ENCODE measurements around the gene TRIM29. TPM values are rescaled to one million over a fixed set of nuclear protein-coding genes. Genes with fewer than 3 reads are reported as not detected.
A peak's percentile ranks its signal among the peaks of the same experiment; 100 is the strongest.

Gene TRIM29
- polyA plus RNA-seq, 1 donor, result 1.8 TPM

- peak in 1 of 2 donors; percentile 30 for DNase-seq
- peaks cover 16% of the 10 kb centered on the region for H3K27me3 ChIP-seq (ENCODE audit: control insufficient read depth, insufficient read depth, low read length)
- no peaks in the 10 kb centered on the region for H3K36me3 ChIP-seq (ENCODE audit: control insufficient read depth, insufficient read depth, low read length)
- WGBS (ENCODE audit: insufficient coverage, low lambda C conversion rate), result no CpG with 5 or more reads among the region's 6 CpGs
- H3K4me1 ChIP-seq (ENCODE audit: control insufficient read depth, insufficient read depth, low read length), result peaks cover 10% of the 10 kb centered on the region
- no peak overlapping the region for H3K4me3 ChIP-seq (ENCODE audit: low read length)
- H3K9me3 ChIP-seq (ENCODE audit: control insufficient read depth, low read depth, low read length), result no peaks in the 10 kb centered on the region
- H3K27ac ChIP-seq (ENCODE audit: low read length), result no peak overlapping the region
Observed at GRCh38 chr11:120108785-120109168, 29.1 kb downstream of the TRIM29 start.

GRCh38 chr11:120108154-120108784, 29.6 kb downstream of the TRIM29 start:
- Histone ChIP-seq H3K9me3 (ENCODE audit: control insufficient read depth, low read depth, low read length) (no peaks in the 10 kb centered on the region), H3K4me1 (ENCODE audit: control insufficient read depth, insufficient read depth, low read length) (peaks cover 10% of the 10 kb centered on the region), H3K27me3 (ENCODE audit: control insufficient read depth, insufficient read depth, low read length) (peaks cover 11% of the 10 kb centered on the region), H3K4me3 (ENCODE audit: low read length) (no peak overlapping the region), H3K27ac (ENCODE audit: low read length) (no peak overlapping the region), H3K36me3 (ENCODE audit: control insufficient read depth, insufficient read depth, low read length) (no peaks in the 10 kb centered on the region)
- WGBS (ENCODE audit: insufficient coverage, low lambda C conversion rate), result no CpG with 5 or more reads among the region's 6 CpGs
- peak in 1 of 2 donors; percentile 53 for DNase-seq

- no peaks in the 10 kb centered on the region for H3K9me3 ChIP-seq (ENCODE audit: control insufficient read depth, low read depth, low read length)
- no peak overlapping the region for H3K27ac ChIP-seq (ENCODE audit: low read length)
- peak in 1 of 2 donors; percentile 31 for DNase-seq
- H3K27me3 ChIP-seq (ENCODE audit: control insufficient read depth, insufficient read depth, low read length), result peaks cover 8% of the 10 kb centered on the region
- WGBS (ENCODE audit: insufficient coverage, low lambda C conversion rate), result no CpG with 5 or more reads among the region's 6 CpGs
- no peaks in the 10 kb centered on the region for H3K36me3 ChIP-seq (ENCODE audit: control insufficient read depth, insufficient read depth, low read length)
- H3K4me1 ChIP-seq (ENCODE audit: control insufficient read depth, insufficient read depth, low read length), result peaks cover 10% of the 10 kb centered on the region
- H3K4me3 ChIP-seq (ENCODE audit: low read length), result no peak overlapping the region
Observed at GRCh38 chr11:120107692-120108091, 30.2 kb downstream of the TRIM29 start.

- Histone ChIP-seq H3K27me3 (ENCODE audit: control insufficient read depth, insufficient read depth, low read length) (peaks cover 4% of the 10 kb centered on the region), H3K9me3 (ENCODE audit: control insufficient read depth, low read depth, low read length) (no peaks in the 10 kb centered on the region), H3K27ac (ENCODE audit: low read length) (no peak overlapping the region), H3K4me1 (ENCODE audit: control insufficient read depth, insufficient read depth, low read length) (peaks cover 10% of the 10 kb centered on the region), H3K4me3 (ENCODE audit: low read length) (no peak overlapping the region), H3K36me3 (ENCODE audit: control insufficient read depth, insufficient read depth, low read length) (no peaks in the 10 kb centered on the region)
- no peak for DNase-seq
- no CpG with 5 or more reads among the region's 11 CpGs for WGBS (ENCODE audit: insufficient coverage, low lambda C conversion rate)
Observed at GRCh38 chr11:120106354-120107150, 31.4 kb downstream of the TRIM29 start.

GRCh38 chr11:120105576-120105975, 32.3 kb downstream of the TRIM29 start:
- Histone ChIP-seq H3K4me1 (ENCODE audit: control insufficient read depth, insufficient read depth, low read length) (peaks cover 10% of the 10 kb centered on the region), H3K27ac (ENCODE audit: low read length) (no peak overlapping the region), H3K9me3 (ENCODE audit: control insufficient read depth, low read depth, low read length) (no peaks in the 10 kb centered on the region), H3K36me3 (ENCODE audit: control insufficient read depth, insufficient read depth, low read length) (no peaks in the 10 kb centered on the region), H3K27me3 (ENCODE audit: control insufficient read depth, insufficient read depth, low read length) (peaks cover 4% of the 10 kb centered on the region), H3K4me3 (ENCODE audit: low read length) (no peak overlapping the region)
- no CpG with 5 or more reads among the region's 6 CpGs for WGBS (ENCODE audit: insufficient coverage, low lambda C conversion rate)
- no peak for DNase-seq

GRCh38 chr11:120104041-120104565, 33.8 kb downstream of the TRIM29 start:
- H3K4me3 ChIP-seq (ENCODE audit: low read length), result no peak overlapping the region
- WGBS (ENCODE audit: insufficient coverage, low lambda C conversion rate), result no CpG with 5 or more reads among the region's 15 CpGs
- H3K4me1 ChIP-seq (ENCODE audit: control insufficient read depth, insufficient read depth, low read length), result peaks cover 15% of the 10 kb centered on the region
- H3K27me3 ChIP-seq (ENCODE audit: control insufficient read depth, insufficient read depth, low read length), result peaks cover 2% of the 10 kb centered on the region
- no peaks in the 10 kb centered on the region for H3K36me3 ChIP-seq (ENCODE audit: control insufficient read depth, insufficient read depth, low read length)
- H3K9me3 ChIP-seq (ENCODE audit: control insufficient read depth, low read depth, low read length), result no peaks in the 10 kb centered on the region
- H3K27ac ChIP-seq (ENCODE audit: low read length), result no peak overlapping the region
- DNase-seq, result no peak

GRCh38 chr11:120102864-120103122, 35.1 kb downstream of the TRIM29 start:
- H3K27ac ChIP-seq (ENCODE audit: low read length), result no peak overlapping the region

GRCh38 chr11:120102050-120102863, 35.7 kb downstream of the TRIM29 start:
- Histone ChIP-seq H3K27ac (ENCODE audit: low read length) (no peak overlapping the region), H3K36me3 (ENCODE audit: control insufficient read depth, insufficient read depth, low read length) (no peaks in the 10 kb centered on the region), H3K27me3 (ENCODE audit: control insufficient read depth, insufficient read depth, low read length) (no peaks in the 10 kb centered on the region), H3K4me1 (ENCODE audit: control insufficient read depth, insufficient read depth, low read length) (peaks cover 18% of the 10 kb centered on the region), H3K9me3 (ENCODE audit: control insufficient read depth, low read depth, low read length) (no peaks in the 10 kb centered on the region), H3K4me3 (ENCODE audit: low read length) (no peak overlapping the region)
- no CpG with 5 or more reads among the region's 8 CpGs for WGBS (ENCODE audit: insufficient coverage, low lambda C conversion rate)
- DNase-seq, result no peak

More at GRCh38 chr11:120102864-120103122, 35.1 kb downstream of the TRIM29 start:
- H3K36me3 ChIP-seq (ENCODE audit: control insufficient read depth, insufficient read depth, low read length), result no peaks in the 10 kb centered on the region
- no peak overlapping the region for H3K4me3 ChIP-seq (ENCODE audit: low read length)
- H3K9me3 ChIP-seq (ENCODE audit: control insufficient read depth, low read depth, low read length), result no peaks in the 10 kb centered on the region
- WGBS (ENCODE audit: insufficient coverage, low lambda C conversion rate), result no CpG with 5 or more reads among the region's 3 CpGs
- peaks cover 16% of the 10 kb centered on the region for H3K4me1 ChIP-seq (ENCODE audit: control insufficient read depth, insufficient read depth, low read length)
- DNase-seq, result no peak
- H3K27me3 ChIP-seq (ENCODE audit: control insufficient read depth, insufficient read depth, low read length), result peaks cover 2% of the 10 kb centered on the region

- Histone ChIP-seq H3K27me3 (ENCODE audit: control insufficient read depth, insufficient read depth, low read length) (no peaks in the 10 kb centered on the region), H3K9me3 (ENCODE audit: control insufficient read depth, low read depth, low read length) (no peaks in the 10 kb centered on the region), H3K4me1 (ENCODE audit: control insufficient read depth, insufficient read depth, low read length) (peaks cover 39% of the 10 kb centered on the region), H3K27ac (ENCODE audit: low read length) (no peak overlapping the region), H3K4me3 (ENCODE audit: low read length) (no peak overlapping the region), H3K36me3 (ENCODE audit: control insufficient read depth, insufficient read depth, low read length) (no peaks in the 10 kb centered on the region)
- WGBS (ENCODE audit: insufficient coverage, low lambda C conversion rate), result 100% methylated on average over 3 of the region's 14 CpGs
- DNase-seq, result no peak
Observed at GRCh38 chr11:120098503-120099020, 39.4 kb downstream of the TRIM29 start.

GRCh38 chr11:120097721-120098385, 40.1 kb downstream of the TRIM29 start:
- Histone ChIP-seq H3K36me3 (ENCODE audit: control insufficient read depth, insufficient read depth, low read length) (no peaks in the 10 kb centered on the region), H3K9me3 (ENCODE audit: control insufficient read depth, low read depth, low read length) (no peaks in the 10 kb centered on the region), H3K4me3 (ENCODE audit: low read length) (no peak overlapping the region), H3K27ac (ENCODE audit: low read length) (peak overlapping the region; percentile 78), H3K4me1 (ENCODE audit: control insufficient read depth, insufficient read depth, low read length) (peaks cover 39% of the 10 kb centered on the region), H3K27me3 (ENCODE audit: control insufficient read depth, insufficient read depth, low read length) (no peaks in the 10 kb centered on the region)
- WGBS (ENCODE audit: insufficient coverage, low lambda C conversion rate), result 100% methylated on average over 1 of the region's 10 CpGs
- DNase-seq, result no peak

Measured in large intestine (tissue), 3 donors.